NOMO-1 treated with dmso at 0.1 percent for 144 hours (cell line): ENCODE measurements around the gene GLRX.

ENCODE experiments used
- DNase-seq: peaks from one replicate; lab custom pipeline; 2025; ENCODE audit not compliant: unreplicated experiment; lab: John Stamatoyannopoulos, UW

GLRX gene, protein sequence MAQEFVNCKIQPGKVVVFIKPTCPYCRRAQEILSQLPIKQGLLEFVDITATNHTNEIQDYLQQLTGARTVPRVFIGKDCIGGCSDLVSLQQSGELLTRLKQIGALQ

DNA sequence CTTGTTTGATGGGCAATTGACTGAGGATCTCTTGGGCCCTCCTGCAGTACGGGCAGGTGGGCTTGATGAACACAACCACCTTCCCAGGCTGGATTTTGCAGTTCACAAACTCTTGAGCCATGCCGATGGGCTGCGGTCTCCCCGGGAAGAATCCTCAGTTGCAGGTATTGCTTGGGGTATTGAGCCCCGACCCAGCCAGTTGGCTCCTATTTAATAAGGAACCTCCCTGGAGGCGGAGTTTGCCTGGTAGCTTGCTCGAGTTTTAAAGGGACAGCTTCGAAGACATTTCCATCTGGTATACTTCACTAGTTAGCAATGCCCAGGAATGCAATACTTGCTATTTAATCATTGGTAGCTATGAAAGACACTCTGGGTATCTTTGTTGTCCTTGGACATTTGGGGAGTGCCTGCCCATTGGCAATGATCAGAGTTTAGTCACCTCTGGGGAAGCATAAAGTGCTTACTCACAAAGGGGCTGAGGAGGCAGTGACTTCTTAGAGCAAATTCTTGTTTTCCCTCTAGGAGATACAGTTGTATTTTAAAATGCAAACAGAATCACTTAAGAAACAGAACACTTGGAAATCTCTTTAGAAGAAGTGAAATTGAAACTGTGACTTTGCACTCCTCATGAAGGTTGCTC, at the start of gene GLRX:
TSS of gene GLRX (minus strand) at position 185 of the 640 bp plus-strand sequence. CDS start at position 121, 64 bp downstream.
- no peak for DNase-seq

DNA sequence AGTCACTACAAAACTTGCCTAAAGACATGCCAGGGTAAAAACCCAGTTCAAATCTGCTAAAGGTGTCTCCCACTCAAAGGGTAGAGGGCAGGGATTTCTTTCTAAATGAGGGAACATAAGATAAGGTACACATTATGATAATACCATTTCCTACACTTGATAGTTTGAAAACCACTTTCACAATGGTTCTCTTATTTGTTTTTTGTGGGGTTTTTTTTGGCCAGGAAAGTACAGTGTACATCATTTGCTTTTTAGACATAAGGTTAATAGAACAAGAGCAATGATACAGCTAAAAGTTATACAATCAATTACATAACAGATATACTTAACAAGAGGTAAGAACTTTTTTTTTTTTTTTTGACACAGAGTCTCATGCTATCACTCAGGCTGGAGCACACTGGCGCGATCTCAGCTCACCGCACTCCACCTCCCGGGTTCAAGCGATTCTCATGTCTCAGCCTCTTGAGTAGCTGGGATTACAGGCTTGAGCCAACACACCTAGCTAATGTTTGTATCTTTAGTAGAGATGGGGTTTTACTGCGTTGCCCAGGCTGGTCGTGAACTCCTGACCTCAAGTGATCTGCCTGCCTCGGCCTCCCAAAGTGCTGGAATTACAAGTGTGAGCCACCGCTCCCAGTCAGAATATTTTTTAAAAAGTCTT, 48.8 kb upstream of the GLRX start:
- no peak for DNase-seq

DNA sequence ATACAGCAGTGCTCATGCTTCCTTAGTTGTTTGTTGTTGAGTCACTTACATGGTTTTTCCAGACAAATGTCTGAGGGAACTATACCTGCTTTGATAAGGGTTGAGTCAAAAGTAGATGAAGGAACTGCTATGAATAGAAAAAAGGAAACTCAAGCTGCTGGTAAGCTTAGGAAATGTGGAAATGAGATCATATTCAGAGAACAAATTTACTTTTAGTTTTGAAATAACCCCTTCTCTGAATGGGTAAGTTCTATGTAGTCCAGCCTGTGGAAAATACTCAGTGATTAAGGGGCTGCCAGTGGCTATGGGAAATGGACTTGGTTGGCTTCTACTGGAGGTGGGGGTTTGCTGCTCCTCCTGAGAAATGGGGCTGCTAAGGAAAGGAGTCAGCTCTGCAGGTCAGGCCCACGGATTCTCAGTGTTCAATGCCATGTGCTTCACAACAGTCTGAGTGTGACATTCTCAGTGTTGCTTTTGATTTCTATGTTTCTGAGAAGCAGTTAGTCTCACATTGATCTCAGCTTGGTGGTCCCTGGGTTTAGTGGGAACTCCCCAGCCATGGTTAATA, 47.7 kb upstream of the GLRX start:
- no peak for DNase-seq

DNA sequence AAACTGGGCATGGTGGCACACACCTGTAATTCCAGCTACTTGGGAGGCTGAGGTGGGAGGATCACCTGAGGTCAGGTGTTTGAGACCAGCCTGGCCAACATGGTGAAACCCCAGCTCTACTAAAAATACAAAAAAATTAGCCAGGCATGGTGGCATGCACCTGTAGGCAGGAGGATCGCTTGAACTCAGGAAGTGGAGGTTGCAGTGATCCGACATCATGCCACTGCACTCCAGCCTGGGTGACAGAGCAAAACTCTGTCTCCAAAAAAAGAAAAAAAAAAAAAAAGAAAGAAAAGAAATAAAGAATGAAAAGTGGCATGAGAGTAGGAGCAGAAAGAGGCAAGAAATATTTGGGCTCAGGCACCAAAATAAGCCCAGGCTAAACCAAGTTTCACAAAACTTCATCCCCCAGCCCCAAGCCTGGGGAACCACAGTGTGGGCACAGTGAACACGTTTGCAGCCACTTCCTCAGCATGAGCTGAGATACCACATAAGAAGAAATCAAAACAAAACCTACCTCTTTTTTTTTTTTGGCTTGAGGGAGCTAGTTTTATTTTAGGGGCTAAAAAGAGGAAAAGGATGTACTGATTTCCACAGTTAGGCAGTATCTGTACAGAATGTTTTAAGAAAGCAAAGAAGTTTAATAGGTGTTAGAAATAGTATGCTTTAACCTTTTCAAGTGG, 46.8 kb upstream of the GLRX start:
- peak; percentile 44 for DNase-seq

DNA sequence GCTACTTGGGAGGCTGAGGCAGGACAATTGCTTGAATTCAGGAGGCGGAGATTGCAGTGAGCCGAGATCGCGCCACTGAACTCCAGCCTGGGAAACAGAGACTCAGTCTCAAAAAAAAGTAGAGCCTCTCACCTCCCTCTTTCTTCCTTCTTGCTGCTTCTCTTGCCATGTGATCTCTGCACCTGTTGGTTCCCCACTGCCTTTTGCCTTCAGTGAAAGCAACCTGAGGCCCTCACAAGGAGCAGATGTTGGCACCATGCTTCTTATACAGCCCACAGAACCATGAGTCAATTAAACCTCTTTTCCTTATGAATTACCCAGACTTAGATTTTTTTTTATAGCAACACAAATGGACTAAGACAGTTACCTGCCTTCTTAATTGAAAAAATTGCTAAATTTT, 45.6 kb upstream of the GLRX start:
- DNase-seq, result no peak

DNA sequence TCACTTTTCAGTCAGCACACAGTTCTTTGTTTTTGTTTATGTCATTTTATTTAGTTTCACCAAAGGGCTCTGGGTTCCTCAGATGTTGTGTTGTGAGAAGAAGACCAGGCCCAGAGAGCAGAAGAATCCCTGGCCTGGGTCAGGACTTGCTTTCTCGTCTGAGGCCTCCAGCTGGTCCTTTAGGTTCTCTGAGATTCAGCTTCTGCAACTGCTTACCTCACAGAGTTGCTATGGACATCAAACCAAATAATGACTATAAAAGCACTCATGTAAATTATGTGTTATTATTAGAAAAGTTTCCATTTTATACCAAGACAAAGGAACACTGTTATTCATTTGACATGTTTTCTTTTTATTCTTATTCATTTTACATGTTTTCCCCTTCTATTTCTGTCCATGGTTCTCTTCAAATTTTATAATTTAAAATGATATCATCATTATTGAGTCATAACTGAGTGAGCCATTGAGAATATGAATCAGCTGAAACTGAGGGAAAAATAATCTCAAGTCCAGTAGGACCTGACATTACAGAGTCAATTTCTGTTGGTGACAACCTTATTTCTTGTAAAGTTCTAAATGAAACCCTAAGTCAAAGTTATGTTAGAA, 44.0 kb upstream of the GLRX start:
- no peak for DNase-seq

DNA sequence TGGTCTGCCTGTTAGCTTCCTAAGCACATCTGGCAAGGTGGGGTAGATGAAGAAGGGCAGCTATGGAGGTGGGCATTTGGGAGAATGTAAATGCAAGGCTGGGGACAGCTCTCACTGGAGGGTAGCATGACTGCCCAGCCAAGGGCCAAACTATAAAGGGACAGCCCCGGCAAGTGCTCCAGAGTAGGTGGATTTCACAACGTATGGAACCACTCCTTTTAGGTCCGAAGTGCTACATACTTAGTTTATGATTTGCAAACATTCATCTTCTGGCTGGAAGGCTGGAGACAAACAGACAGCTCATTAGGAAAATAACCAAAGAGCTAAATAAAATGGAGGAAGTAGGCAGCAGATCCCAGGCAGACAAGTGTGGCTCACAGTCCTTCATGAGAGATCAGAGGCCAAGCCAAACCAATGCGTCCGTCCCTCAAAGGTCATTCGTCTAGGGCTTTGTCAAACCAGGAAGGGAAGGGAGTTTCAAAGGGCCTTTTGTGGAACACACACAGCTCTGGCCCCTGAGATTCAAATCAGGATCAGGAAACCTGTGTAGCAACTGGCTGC, 42.5 kb upstream of the GLRX start:
- DNase-seq, result no peak

DNA sequence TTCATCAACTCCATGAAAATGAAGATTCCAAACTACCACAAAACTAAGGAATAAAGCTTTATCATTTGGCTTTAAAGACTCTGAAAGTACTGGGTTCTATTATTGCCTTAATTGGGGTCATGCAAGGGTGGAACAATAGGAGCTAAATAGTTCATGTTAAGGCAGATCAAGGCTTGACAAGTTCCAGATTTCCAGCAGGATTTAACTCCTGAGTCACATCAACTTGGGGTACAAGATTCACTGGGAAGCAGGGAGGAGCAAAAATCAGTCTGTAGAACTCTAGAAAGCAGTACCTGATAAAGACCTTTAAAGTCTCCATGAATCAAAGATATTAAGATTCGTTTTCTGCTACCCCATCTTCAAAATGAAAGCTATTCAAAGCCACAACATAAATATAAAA, 41.9 kb upstream of the GLRX start:
- DNase-seq, result no peak

DNA sequence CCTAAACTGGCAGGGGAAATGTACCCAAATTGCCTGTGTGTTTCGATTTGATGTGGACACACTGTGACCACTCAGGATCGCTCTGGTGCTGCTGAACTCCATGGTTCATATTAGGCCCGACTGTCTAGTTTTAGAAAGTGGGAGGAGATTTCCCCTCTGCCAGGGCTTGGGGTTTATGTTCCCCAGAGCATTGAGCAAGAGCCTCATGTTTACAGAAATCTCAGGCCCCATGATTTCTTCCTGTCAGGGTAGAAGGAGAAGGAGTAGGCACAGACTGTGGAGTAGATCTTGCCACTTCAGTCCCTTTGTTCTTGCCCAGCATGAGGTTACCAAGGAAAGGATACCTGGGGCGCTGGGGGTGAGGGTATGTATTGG, 40.8 kb upstream of the GLRX start:
- DNase-seq, result peak; percentile 36

DNA sequence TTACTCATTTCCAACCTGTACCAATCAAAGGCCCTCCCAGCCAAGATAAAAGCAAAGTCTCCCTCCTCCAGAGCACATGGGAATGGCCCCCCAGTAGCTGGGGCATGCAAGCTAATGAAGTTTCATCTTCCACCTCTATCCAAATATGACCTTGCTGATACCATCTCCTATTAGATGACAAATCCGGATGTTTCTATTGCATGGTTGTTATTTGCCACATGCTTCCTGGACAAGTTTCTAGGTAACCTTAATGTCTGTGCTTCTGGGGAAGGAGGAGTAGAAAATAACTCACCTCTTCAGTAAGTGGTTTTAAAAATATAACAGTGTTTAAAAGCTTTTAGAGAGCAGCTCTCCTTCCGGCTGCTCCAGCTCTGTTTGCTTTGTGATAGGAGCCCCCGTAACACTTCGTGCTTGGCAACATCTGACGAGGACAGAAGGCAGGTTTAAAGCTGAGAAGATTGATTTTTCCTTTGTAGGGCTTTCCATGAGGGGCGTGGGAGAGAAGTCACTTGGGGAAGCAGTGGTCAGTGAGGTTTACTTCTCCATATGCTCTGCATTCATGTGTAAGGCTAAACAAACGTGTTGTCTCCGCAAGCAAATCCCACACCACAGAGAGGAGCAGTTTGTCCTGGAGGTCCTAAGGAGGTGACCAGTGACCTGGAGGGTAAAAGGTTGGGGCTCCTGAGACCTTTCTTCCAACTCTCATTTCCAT, 40.3 kb upstream of the GLRX start:
- DNase-seq, result no peak

DNA sequence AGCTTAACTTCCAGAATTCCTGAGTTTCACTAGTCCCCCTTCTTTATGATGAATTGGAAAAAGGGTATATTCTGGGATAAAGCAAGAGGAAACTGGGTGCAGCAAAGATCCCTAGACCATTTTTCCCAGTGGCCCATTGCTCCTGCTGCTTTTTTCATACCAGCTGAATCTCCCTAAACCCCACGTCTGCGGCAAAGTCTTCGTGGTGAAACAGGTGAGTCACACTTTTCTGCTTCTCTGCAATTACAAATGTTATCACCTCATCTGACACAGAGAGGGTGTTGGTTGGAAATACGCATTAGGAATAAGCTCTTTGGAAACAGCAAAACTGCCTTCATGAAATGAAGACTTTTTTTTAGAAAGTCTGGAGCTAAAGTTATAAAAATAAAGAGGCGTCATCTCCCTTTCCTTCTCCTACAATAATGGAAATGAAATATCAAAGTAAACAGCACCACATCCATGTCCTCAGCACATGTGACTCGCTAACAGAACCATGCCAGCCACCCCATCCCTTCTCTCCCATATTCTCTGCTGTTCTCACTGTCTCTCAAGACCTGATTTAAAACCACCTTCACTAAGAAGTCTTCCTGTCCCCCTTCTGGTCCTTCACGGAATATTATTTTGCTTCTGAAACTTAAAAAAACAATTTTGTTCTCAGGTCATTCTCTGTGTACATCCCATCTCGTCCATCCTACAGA, 39.5 kb upstream of the GLRX start:
- no peak for DNase-seq

DNA sequence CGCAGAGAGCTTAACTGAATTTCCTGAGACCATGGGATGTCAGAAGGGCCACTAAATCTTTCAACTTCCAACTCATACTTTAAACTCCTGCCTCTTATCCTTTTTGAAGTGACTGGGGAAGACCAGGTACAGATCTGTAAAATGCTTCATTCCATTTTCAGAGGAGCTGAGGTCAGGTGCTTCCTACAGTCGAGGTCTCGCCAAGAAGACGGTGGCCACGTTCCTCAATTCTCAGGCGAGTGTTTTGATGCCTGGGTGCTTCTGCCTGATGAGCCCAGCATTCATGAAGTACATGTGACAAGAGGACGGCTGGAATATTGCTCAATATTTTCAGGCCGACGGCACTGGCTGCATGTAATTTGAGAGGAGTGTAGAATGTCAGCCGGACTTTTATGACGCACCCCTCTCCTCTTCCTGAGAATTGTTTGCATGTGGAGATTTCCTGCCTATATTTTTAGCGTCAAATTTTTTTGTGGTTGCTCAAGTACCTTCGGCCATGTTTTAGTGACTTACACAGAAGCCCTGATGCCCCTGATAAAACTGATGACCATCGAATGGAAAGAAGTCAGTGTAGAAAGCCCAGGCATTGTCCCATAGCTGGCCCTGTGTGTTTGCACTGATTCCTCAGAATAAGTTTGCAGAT, 38.8 kb upstream of the GLRX start:
- peak; percentile 69 for DNase-seq

DNA sequence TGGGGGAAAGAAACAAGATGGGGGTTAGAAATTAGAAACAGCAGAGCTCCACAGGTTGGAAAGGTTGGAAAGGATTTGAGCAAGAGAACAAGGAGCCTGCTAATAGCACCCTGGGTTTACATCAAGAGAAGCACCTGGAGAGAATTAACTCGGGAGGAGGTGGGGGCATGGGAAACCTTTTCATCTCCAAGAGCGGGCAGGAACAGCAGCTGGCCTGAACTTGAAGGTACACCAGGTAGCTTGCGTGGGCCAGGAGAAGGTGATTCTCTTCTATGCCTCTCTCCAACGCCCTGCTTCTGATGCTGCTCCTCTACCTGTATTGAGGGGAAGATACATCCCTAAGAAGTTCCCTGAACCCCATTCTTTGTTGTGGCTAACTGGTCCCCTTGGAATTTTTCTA, 37.1 kb upstream of the GLRX start:
- no peak for DNase-seq

DNA sequence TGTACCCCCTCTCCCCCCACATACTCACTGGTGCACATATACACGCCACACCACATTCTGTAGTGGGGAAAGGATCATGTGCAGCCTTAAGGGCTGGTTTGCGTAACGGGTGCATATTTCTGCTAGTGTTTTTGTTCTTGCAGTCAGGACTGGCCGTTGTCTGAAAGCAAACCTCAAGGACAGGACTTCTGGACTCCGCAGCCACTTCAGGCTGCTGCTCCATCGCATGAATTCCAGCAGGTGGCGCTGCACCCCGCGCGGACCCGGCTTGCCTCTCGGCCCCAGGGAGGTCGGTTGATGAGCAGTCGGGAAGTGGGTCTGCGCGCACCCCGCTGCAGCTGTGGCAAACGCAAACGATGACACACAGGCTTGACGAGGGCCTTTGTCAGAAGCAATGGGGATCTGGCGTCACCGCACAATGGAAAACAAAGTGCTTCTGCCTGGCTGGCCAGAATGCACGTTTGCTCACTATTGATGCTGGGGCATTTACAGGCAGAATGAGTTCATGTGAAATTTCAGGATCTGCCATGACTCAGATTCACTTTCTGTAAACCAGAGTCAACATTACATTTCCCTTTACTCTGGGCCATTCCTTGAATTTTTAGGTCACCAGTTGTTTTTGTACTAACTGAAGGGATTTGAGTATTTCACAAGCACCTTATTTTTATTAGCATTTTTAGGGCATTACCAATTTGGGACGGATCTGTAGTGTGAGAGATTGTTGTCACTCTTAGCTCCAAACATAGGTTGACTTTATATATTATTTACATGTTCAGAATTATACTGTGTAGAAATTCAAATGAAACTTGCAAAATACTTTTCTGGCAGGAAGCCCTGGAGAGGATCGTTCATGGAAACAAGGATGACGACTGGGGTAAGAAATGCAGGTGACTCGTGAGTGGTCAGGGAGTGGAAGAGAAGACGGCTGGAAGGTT, 36.4 kb upstream of the GLRX start:
- peak; percentile 84 for DNase-seq

DNA sequence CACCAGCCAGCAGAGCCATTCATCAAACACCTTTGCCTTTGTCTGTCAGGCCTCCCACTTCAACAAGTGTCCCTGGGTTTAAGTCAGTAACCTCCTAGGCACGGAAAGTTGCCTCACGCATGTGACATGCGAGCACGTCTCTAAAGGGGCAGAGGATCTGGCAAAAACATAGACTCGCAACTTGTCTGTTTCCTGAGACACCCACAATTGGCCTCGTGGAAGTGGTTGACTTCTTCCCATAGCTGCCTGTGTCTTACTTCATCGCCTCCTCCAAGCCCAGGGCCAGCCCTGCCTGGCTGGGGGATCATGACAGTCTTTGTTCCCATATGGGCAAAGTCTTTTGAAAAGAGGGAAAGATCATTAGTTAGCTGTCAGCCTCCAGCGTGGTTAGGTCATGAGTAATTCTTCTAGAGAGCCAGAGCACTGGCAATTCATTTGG, 35.5 kb upstream of the GLRX start:
- DNase-seq, result no peak

DNA sequence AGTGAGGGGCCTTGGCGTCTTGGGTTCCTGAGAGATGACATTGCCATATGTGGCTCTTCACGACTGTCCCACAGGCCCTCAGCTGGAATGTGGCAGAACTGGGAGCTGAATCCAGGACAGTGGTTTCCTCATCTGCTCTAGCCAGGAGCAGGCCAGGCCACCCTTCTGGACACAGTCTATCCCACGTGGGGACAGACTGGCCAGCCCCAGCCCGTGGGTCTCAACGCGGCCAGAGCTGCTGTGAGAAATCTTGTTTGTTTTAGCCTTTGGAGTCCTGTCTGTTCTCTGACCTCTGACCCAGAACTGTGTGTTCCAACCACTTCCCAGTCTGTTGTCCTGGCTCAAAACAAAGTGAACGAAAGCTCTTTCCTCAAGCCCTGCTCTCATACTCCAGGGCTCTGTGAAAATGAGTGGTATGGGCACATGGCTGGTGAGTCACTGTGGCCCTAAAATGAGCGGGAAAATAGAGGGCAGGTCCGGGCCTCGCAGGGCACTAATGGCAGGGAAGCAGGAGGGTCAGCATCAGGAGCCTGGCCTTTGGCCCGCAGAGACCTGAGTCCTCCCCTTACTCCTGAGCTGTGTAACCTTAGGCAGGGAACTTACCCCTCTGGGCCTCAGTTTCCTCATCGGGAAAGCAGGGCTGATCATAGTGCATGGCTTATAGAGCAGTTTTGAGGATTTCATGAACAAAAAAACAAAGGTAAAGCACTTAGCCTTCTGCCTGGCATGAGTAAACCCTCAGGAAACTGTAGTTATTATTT, 34.8 kb upstream of the GLRX start:
- no peak for DNase-seq

DNA sequence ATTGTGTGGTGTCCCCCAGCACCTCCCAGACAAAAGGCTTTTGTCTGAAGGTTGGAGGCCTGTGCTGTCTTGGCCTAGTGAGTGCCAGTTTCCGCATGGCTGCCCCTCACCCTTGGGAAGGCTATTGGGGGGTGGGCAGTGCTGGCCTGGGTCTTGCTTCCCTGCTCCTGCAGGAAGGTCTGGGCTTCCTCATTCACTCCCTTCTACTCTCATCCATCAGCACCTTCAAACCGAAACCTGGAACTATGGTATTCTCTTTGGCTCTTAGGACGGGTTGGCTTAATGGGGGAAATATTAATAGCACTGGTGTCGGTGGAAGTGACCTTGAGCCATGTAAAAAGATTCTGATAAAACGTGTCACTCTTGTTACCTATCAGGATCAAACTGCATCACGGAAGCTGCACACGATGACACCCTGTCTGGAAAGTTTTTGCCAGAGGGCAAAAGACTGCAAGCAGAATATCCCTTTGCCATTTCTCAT, 34.0 kb upstream of the GLRX start:
- DNase-seq, result no peak
